GM12878 (cell line): ENCODE results near the gene SPTY2D1. TPM values are rescaled to one million over a fixed set of nuclear protein-coding genes. Genes with fewer than 3 reads are reported as not detected.

Experiments
- BACH1 ChIP-seq: fragments of 450-650 bp; IDR thresholded peaks from 2 replicates; pipeline ENCODE4 v1.6.1; 2017; ENCODE audit warnings: mild to moderate bottlenecking, borderline replicate concordance
- BHLHE40 ChIP-seq, 2 experiments: fragments of 450-650 bp in 1 of 2; IDR thresholded peaks; 2 replicates each; pipeline ENCODE4 v1.6.1; 2011 to 2017; ENCODE audit warnings: low read depth in 2 of 2, borderline replicate concordance in 1 of 2, improper control_type of control experiment in 1 of 2, low read length in 1 of 2, mild to moderate bottlenecking in 1 of 2
- CHD2 ChIP-seq: IDR thresholded peaks from 2 replicates; pipeline ENCODE4 v1.6.1; 2011; ENCODE audit warnings: low read depth, low read length, improper control_type of control experiment, borderline replicate concordance
- CUX1 ChIP-seq: IDR thresholded peaks from 2 replicates; pipeline ENCODE4 v1.6.1; 2012; ENCODE audit warnings: improper control_type of control experiment, low read depth, low read length; ENCODE audit not compliant: insufficient replicate concordance
- EZH2 ChIP-seq: IDR thresholded peaks from 2 replicates; pipeline ENCODE4 v1.6.1; 2012; ENCODE audit warnings: low read depth, mild to moderate bottlenecking, control low read depth, inconsistent platforms, low read length, borderline replicate concordance; ENCODE audit not compliant: control insufficient read depth
- FOS ChIP-seq: IDR thresholded peaks from 3 replicates; pipeline ENCODE4 v1.6.1; 2011; ENCODE audit warnings: borderline replicate concordance; ENCODE audit not compliant: insufficient read length; ENCODE audit errors: extremely low read depth
- HCFC1 ChIP-seq: fragments of 150-350 bp; IDR thresholded peaks from 2 replicates; pipeline ENCODE4 v1.6.1; 2014; ENCODE audit warnings: low read length
- JUNB ChIP-seq: IDR thresholded peaks from 2 replicates; pipeline ENCODE4 v1.6.1; 2016; ENCODE audit warnings: antibody characterized with exemption, mild to moderate bottlenecking
- MYB ChIP-seq: fragments of 150-350 bp; IDR thresholded peaks from 2 replicates; pipeline ENCODE4 v1.6.1; 2014; ENCODE audit warnings: mild to moderate bottlenecking, low read depth, low read length, borderline replicate concordance
- NFYA ChIP-seq: IDR thresholded peaks from 2 replicates; pipeline ENCODE4 v1.6.1; 2011; ENCODE audit warnings: low read depth, mild to moderate bottlenecking, low read length, improper control_type of control experiment, borderline replicate concordance
- NR2C2 ChIP-seq: IDR thresholded peaks from 2 replicates; pipeline ENCODE4 v1.6.1; 2011; ENCODE audit warnings: borderline replicate concordance, low read depth; ENCODE audit not compliant: control insufficient read depth, insufficient read length
- NR2F1 ChIP-seq: fragments of 450-650 bp; conservative IDR thresholded peaks from 2 replicates; pipeline ENCODE4 v1.6.1; 2017; ENCODE audit warnings: mild to moderate bottlenecking
- NRF1 ChIP-seq: conservative IDR thresholded peaks from 2 replicates; pipeline ENCODE4 v1.6.1; 2011; ENCODE audit warnings: mild to moderate bottlenecking, low read depth, low read length, improper control_type of control experiment
- PBX3 ChIP-seq: IDR thresholded peaks from 2 replicates; pipeline ENCODE4 v1.6.1; 2011; ENCODE audit warnings: mild to moderate bottlenecking, low read depth, low read length, moderate library complexity; ENCODE audit not compliant: insufficient replicate concordance
- POLR2AphosphoS5 ChIP-seq: IDR thresholded peaks from 2 replicates; pipeline ENCODE4 v1.6.1; 2011; ENCODE audit warnings: mild to moderate bottlenecking, low read length, inconsistent platforms
- RAD51 ChIP-seq: fragments of 450-650 bp; IDR thresholded peaks from 2 replicates; pipeline ENCODE4 v1.6.1; 2016; ENCODE audit warnings: moderate library complexity, mild to moderate bottlenecking, inconsistent platforms
- RUNX3 ChIP-seq: IDR thresholded peaks from 2 replicates; pipeline ENCODE4 v1.6.1; 2012; ENCODE audit warnings: low read length, inconsistent platforms
- ZBTB11 ChIP-seq: fragments of 450-650 bp; formaldehyde crosslinking; IDR thresholded peaks from 2 replicates; pipeline ENCODE4 v1.5.0; 2022; ENCODE audit warnings: mild to moderate bottlenecking, missing genetic modification characterization
- ZNF622 ChIP-seq: fragments of 450-650 bp; IDR thresholded peaks from 2 replicates; pipeline ENCODE4 v1.6.1; 2017; ENCODE audit warnings: mild to moderate bottlenecking, inconsistent platforms
- polyA plus RNA-seq, 11 experiments: library from polyadenylated mRNA; depleted of rRNA in 4 of 11; unstranded in 6 of 11; stranded (reverse) in 5 of 11; fragments of >200 nt; fragmentation: Nextera tagmentation in 4 of 11; fragmentation: Illumina TruSeq in 1 of 11; extraction: Ambion mirVana in 4 of 11; extraction: Trizol in 1 of 11; gene quantifications; 1 replicate in 1 of 11; 2 replicates in 10 of 11; pipeline versions ENCODE4 v1.2.1 to v1.2.3, GENCODE V29; 2011 to 2016; ENCODE audit warnings: inconsistent platforms in 2 of 11, missing spikeins in 2 of 11, low read depth in 1 of 11
- total RNA-seq, 4 experiments: library from RNA; depleted of rRNA in 3 of 4; stranded (reverse); fragments of >200 nt in 3 of 4; fragmentation: Illumina TruSeq in 1 of 4; extraction: Trizol in 1 of 4; gene quantifications; 2 replicates each; pipeline versions ENCODE4 v1.2.1 to v1.2.3, GENCODE V29; 2013 to 2021

Gene SPTY2D1
- total and polyA plus RNA-seq, 10 of the 15 experiments (the other 5 are each of a cell fraction or from before 2014, with no cell fraction given): 4.6 to 31.1 (median 15.5) TPM

GRCh38 chr11:18634140-18635032 lies at the start of gene SPTY2D1 (continued):
- TF ChIP-seq POLR2AphosphoS5 (peak; percentile 97), ZBTB11 (CRISPR knock-in tag) (no peak), NFYA (no peak), JUNB (no peak), CUX1 (no peak), MYB (no peak), EZH2 (no peak), RUNX3 (peak; percentile 86), NR2F1 (no peak), PBX3 (peak; percentile 33), CHD2 (peak; percentile 96), ZNF622 (no peak), BHLHE40 (IDR thresholded peaks at IDR 0.05; ENCODE audit: borderline replicate concordance in 1 of 2, low read depth in 2 of 2, low read length in 1 of 2) (peak; percentile 67 to 88), BACH1 (peak; percentile 58; the same call in 1 of the 2 replicates), HCFC1 (peak; percentile 73), FOS (no peak), NRF1 (peak; percentile 70), NR2C2 (no peak), RAD51 (no peak)
- TF ChIP-seq, all 136 proteins: peak for 58
